Measurements from ENCODE around the gene COL9A1. TPM values are rescaled to one million over a fixed set of nuclear protein-coding genes. Genes with fewer than 3 reads are reported as not detected.

COL9A1 gene
- not detected for total RNA-seq

DNA sequence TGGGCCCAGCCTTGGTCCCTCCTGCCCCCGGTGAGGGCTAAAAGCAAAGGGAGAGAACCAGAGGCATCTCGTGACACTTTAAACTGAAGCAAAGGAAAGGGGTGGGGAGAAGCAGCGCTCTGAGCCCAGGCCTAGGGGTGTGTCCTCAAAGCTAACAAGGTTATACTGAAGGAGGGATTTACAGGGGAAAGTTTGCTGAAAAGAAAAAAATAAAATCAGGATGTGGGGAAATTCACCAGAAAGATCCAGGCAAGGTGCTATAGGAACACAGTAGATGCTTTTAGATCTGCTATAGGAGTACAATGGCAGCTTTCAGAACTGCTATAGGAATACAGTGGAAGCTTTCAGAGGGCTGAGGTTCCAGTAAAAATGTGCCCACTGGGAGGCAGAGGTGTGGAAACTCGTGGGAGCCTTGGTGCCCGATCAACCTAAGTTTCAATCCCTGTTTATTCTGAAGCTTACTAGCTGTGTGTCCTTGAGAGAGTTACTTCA, at the start of gene COL9A1:
Gene COL9A1, minus strand, starts transcription at position 51 of the 492 bp plus-strand sequence. CDS start 160 bp downstream, outside the sequence.
- TF ChIP-seq, protein P1, sequence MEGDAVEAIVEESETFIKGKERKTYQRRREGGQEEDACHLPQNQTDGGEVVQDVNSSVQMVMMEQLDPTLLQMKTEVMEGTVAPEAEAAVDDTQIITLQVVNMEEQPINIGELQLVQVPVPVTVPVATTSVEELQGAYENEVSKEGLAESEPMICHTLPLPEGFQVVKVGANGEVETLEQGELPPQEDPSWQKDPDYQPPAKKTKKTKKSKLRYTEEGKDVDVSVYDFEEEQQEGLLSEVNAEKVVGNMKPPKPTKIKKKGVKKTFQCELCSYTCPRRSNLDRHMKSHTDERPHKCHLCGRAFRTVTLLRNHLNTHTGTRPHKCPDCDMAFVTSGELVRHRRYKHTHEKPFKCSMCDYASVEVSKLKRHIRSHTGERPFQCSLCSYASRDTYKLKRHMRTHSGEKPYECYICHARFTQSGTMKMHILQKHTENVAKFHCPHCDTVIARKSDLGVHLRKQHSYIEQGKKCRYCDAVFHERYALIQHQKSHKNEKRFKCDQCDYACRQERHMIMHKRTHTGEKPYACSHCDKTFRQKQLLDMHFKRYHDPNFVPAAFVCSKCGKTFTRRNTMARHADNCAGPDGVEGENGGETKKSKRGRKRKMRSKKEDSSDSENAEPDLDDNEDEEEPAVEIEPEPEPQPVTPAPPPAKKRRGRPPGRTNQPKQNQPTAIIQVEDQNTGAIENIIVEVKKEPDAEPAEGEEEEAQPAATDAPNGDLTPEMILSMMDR (IDR thresholded peaks at IDR 0.05; ENCODE audit: low read depth): no peak

DNA sequence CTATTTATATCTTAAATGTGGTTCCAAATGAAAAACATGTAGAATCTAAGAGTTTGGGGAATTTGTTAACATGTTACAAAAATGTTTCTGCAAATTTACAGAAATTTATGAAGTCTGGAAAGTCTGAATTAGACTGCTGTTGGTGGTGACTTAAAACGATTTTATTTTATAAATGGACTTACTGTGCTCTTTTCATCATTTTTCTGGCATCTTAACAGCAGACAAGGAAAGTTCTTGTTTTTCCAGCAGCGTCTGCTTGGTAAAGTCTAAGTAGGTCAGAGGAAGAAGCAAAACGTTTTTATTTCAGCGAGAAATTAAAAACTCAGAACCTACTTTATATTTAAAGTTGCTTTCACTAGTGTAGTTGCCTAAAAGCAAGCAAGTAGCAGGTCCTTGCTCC, 48.6 kb upstream of the COL9A1 start:
- TF ChIP-seq, protein P1 (IDR thresholded peaks at IDR 0.05; ENCODE audit: low read depth): no peak

DNA sequence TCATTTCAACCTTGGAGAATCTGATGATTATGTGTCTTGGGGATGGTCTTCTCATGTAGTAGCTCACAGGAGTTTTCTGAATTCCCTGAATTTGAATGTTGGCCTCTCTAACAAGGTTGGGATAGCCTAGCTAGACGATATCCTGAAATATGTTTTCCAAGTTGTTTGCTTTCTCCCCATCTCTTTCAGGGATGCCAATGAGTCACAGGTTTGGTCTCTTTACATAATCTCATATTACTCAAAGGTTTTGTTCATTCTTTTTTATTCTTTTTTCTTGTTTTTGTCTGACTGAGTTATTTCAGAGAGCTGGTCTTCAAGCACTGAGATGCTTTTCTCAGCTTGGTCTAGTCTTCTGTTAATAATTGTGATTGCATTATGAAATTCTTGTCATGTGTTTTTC, 42.7 kb upstream of the COL9A1 start:
- TF ChIP-seq, protein P1 (IDR thresholded peaks at IDR 0.05; ENCODE audit: low read depth): no peak

DNA sequence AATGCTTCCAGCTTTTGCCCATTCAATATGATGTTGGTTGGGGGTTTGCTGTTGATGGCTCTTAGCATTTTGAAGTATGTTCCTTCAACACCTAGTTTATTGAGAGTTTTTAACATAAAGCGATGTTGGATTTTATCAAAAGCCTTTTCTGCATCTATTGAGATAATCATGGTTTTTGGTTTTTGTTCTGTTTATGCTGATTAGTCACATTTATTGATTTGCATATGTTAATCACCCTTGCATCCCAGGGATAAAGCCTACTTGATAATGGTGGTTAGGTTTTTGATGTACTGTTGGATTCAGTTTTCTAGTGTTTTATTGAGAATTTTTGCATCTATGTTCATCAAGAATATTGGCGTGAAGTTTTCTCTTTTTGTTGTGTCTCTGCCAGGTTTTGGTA, 40.4 kb upstream of the COL9A1 start:
- TF ChIP-seq, protein P1 (IDR thresholded peaks at IDR 0.05; ENCODE audit: low read depth): no peak

DNA sequence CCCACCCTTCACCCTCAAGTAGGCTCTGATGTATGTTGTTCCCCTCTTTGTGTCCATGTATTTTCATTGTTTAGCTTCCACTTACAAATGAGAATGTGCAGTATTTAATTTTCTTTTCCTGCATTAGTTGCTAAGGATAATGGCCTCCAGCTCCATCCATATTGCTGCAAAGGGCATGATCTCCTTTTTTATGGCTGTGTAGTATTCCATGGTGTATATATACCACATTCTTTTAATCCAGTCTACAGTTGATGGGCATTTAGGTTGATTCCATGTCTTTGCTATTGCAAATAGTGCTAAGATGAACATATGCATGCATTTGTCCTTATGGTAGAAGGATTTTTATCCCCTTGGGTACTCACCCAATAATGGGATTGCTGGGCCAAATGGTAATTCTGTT, 35.9 kb upstream of the COL9A1 start:
- TF ChIP-seq, protein P1 (IDR thresholded peaks at IDR 0.05; ENCODE audit: low read depth): no peak

DNA sequence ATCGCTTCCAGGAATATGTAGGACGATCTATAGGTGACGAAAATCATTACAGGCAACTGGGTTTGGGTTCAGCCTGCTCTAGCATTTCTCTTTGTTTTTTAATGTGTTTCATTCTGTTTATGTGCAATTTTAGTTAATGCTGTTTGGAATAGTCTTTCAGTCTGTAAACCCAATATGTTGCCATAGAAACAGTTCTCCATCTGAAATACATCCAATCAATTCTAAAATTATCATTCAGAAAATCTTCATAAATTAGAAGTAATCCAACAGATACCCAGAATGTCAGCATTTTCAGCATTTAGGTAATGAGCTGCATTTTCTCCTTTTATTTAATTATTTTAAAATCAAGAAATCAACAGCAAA, 34.8 kb upstream of the COL9A1 start:
- TF ChIP-seq, protein P1 (IDR thresholded peaks at IDR 0.05; ENCODE audit: low read depth): no peak

DNA sequence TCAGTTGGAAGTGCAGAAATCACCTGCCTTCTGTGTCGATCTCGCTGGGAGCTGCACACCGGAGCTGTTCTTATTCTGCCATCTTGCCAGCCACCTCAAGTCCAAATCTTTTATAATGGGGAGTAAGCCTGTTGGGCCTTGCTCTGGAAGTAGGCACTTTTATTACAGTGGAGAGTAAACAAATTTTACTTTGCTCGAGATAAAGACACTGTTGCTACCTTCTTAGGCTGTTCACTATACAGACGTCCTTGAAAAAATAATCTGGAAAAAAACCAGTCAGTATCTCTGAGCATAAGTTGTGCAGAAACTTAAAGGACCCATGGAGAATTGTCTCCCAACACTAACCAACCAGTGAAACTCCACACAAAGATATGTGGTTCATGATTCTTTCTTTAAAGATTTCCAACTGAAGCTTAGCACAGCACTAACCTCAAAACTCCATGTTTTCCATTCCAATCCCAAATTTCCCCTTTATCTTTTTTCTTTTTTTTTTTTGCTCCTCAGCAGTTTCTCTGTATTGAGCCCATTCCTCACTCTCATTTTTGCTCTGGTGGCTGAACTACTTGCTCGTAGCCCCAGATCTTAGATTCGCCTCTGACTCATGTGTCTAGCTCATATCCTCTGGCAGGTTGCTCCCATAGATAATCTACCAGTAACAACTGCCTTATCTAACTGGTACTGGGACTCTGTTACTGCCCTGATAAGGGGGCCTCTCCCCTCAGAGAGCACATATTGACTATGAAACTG, 34.3 kb upstream of the COL9A1 start:
- TF ChIP-seq, protein P1 (IDR thresholded peaks at IDR 0.05; ENCODE audit: low read depth): no peak

Data from subcutaneous adipose tissue (tissue), 4 donors.